Adrenal gland (tissue), 5 donors: Measurements from ENCODE around the gene CDYL2.

Experiments used
- POLR2A ChIP-seq, 2 donors: fragments of 450-650 bp; IDR thresholded peaks; one replicate each; pipeline ENCODE4 v1.6.1; 2017; ENCODE audit warnings: antibody characterized with exemption in 2 of 2, mild to moderate bottlenecking in 2 of 2, moderate library complexity in 1 of 2
- TF ChIP-seq, protein P1 (sequence below), 6 experiments: fragments of 450-650 bp in 4 of 6; fragments of 200-600 bp in 2 of 6; sonication (generic) in 1 of 6; IDR thresholded peaks; 1 replicate in 5 of 6; 2 replicates in 1 of 6; pipeline versions ENCODE4 v1.5.1 to v1.8.0; 2016 to 2021; ENCODE audit warnings: antibody characterized with exemption in 6 of 6, mild to moderate bottlenecking in 2 of 6, moderate library complexity in 1 of 6
- donor health status: DM: no; HTN: no; CAD: no.

DNA sequence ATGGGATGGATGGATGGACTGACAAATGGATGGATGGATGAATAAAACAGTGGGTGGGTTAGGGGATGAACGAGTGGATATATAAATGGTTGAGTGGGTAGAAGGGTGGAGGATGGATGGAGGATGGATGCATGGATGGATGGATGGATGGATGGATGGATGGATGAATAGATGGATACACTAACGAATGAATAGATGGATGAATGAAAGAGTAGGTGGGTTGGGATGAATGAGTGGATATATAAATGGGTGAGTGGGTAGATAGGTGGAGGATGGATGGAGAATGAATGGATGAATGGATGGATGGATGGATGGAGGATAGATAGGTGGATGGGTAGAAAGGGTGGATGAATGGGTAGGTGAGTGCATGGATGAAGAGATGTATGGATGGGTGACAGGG, 62.1 kb downstream of the CDYL2 start:
- TF ChIP-seq, protein P1, sequence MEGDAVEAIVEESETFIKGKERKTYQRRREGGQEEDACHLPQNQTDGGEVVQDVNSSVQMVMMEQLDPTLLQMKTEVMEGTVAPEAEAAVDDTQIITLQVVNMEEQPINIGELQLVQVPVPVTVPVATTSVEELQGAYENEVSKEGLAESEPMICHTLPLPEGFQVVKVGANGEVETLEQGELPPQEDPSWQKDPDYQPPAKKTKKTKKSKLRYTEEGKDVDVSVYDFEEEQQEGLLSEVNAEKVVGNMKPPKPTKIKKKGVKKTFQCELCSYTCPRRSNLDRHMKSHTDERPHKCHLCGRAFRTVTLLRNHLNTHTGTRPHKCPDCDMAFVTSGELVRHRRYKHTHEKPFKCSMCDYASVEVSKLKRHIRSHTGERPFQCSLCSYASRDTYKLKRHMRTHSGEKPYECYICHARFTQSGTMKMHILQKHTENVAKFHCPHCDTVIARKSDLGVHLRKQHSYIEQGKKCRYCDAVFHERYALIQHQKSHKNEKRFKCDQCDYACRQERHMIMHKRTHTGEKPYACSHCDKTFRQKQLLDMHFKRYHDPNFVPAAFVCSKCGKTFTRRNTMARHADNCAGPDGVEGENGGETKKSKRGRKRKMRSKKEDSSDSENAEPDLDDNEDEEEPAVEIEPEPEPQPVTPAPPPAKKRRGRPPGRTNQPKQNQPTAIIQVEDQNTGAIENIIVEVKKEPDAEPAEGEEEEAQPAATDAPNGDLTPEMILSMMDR (IDR thresholded peaks at IDR 0.05), result no peak
- no peak for TF ChIP-seq POLR2A (IDR thresholded peaks at IDR 0.05)
